GM10248 (cell line): ENCODE data around the gene ANGPT4.

ENCODE experiments used
- CTCF ChIA-PET: fragments of 300-600 bp; sonication (Branson Sonifier 250); formaldehyde crosslinking; extraction: SDS; loops from one replicate; lab custom pipeline; 2021; ENCODE audit warnings: antibody characterized with exemption; lab: Yijun Ruan, JAX
- POLR2A ChIA-PET: fragments of 350-650 bp; sonication (Branson Sonifier 250); formaldehyde crosslinking; extraction: SDS; loops from one replicate; lab custom pipeline; 2020; ENCODE audit warnings: antibody characterized with exemption; lab: Yijun Ruan, JAX
- DNase-seq: peaks from one replicate; pipeline ENCODE4 v3.0.0; 2012; ENCODE audit errors: extremely low spot score
- TF ChIP-seq, protein P1 (sequence below): IDR thresholded peaks from 2 replicates; pipeline ENCODE4 v1.5.1; 2012; ENCODE audit warnings: mild to moderate bottlenecking, low read depth; ENCODE audit errors: extremely low read depth, missing control alignments, control extremely low read depth

Gene ANGPT4

DNA sequence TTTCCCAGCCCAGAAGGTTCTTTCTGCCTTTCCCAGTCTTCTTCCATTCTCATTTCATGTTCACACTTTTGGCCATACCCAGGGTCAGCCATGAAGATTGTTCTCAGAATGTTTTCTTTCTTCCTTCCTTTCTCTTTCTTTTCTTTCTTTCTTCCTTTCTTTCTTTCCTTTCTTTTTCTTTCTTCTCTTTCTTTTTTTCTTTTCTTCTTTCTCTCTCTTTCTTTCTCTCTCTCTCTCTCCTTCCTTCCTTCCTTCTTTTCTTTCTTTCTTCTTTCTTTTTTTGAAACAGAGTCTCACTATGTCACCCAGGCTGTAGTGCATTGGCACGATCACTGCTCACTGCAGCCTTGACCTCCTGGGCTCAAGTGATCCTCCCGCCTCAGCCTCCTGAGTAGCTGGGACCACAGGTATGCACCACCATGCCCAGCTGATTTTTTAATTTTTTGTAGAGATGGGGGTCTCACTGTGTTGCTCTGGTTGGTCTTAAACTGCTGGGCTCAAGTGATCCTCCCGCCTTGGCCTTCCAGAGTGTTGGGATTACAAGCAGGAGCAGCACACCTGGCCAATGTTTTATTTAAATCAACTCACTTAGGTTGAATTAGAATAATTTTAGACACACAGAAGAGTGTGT lies 95.7 kb downstream of the ANGPT4 start:
- TF ChIP-seq, protein P1, sequence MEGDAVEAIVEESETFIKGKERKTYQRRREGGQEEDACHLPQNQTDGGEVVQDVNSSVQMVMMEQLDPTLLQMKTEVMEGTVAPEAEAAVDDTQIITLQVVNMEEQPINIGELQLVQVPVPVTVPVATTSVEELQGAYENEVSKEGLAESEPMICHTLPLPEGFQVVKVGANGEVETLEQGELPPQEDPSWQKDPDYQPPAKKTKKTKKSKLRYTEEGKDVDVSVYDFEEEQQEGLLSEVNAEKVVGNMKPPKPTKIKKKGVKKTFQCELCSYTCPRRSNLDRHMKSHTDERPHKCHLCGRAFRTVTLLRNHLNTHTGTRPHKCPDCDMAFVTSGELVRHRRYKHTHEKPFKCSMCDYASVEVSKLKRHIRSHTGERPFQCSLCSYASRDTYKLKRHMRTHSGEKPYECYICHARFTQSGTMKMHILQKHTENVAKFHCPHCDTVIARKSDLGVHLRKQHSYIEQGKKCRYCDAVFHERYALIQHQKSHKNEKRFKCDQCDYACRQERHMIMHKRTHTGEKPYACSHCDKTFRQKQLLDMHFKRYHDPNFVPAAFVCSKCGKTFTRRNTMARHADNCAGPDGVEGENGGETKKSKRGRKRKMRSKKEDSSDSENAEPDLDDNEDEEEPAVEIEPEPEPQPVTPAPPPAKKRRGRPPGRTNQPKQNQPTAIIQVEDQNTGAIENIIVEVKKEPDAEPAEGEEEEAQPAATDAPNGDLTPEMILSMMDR: no peak
- ChIA-PET CTCF (interaction anchor here (1.1 to 8.4 kb wide), 3 partner anchors 17 to 152 kb away, joined by 3 to 231 read pairs (median 8); no protein-coding TSS in a partner anchor), POLR2A (no interaction called here)
- DNase-seq: no peak
